Activated T-helper 9 cell treated with anti-CD3 and anti-CD28 coated beads, Interleukin-2, amount 50 U/mL, for 16 hours (primary cell): ENCODE results near the gene F12.

ENCODE experiments used
- DNase-seq: peaks from one replicate; pipeline ENCODE4 v3.0.0-alpha.2; 2020; ENCODE audit warnings: low read depth

Gene F12

DNA sequence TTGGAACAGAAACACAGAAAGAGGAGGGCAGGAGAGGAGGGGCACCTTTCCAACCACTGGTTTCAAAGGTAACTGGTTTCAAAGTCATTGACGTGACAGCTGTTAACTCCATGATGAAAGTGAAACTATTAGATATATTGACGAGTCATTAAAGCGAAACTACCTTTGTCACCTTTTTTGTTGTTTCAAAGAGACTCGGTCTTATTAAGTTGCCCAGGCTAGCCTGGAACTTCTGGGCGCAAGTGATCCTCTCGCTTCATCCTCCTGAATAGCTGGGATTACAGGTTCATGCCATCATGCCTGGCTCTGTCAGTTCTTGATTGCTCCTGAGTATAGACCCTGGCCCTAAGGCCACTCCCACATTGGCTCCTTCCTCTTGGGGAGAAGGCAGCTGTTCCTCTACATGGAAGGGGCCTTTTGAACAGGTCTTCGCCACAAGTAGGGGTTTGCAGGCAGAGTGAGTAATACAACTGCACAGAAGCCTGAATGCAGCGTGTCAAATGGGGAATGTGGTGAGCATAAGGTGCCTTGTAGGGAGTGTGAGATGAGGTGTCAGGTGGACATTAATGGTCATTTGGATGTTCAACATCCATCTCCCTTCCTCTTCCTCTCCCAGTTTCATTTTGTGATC lies 3.4 kb upstream of the F12 start:
- DNase-seq = no peak

DNA sequence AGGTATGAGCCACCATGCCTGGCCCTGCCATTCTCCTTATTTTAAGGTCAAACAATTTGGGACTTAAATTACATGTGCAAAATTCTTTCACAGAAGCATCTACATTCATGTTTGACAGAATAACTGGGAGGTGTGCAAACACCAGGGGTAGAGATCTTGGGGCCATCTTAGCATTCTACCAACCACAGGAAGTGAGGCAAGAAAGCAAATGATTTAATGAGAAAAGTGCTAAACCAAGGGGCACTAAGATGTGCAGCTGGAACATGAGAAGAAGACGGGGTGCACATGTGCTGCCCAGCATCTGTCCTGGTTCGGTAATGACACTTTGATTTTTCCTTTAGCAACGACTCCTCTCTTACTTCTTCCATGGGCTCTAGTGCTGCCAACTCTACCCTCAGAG lies 1.2 kb upstream of the F12 start:
- DNase-seq = no peak

DNA sequence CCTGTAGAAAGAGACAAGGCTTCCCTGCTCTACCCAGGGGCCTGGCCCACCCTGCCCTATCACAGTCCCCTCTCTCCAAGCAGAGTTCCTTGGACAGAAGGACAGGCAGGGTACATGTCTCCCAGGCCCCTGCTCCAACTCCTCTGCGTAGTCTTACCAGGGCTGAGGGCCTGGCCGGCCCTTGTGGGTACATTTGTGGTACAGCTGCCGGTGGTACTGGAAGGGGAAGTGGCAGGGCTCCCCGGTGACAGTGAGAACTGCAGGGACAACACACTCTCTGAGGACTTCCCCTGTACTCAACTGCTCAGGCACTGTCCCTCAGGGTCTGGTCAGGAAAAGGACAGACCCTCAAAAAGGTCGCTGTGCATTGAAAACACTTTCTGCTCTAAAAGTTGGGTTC lies 3.6 kb downstream of the F12 start:
- no peak for DNase-seq

DNA sequence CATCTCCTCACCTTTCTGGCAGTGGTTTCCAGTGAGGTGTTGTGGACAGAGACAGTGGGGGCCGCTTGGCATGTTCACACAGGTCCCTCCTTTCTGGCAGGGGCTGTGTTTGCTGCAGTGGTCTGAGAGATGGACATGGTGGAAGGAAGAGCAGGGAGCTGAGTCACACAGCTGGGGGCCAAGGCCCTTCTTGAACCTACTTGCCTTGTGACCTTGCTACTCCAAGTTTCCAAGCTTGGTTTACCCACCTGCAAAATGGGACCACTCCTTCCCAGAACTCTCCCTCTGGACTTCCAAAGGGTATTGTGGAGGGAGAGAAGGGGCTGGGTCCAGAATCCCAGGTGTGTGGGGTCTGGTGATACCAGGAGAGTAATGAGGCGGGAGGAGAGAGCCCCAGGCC lies 4.1 kb downstream of the F12 start:
- no peak for DNase-seq

DNA sequence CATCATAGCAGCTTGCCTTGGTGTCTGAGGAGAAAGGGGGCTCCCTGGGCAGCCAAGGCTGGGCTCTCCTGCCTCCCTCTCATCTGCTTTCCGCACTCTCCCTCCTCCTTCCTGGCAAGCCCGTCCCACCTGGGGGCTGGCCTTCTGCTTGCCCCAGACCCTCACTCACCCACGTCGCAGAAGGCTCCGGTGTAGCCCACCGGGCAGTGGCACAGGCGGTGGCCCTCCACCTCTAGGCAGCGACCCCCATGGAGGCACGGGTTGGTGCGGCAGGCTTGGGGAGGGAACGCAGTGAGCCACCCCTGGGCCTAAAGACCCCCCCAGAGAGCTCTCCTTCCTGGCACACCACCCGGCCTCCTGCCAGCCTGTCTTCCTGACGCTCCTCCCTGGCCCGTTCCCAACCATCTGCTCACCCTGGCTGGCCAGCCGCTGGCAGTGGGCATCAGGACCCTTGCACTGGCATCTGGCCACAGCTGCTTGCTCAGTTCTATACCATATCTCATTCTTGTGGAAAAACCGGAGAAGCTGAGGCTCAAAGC lies 4.7 kb downstream of the F12 start:
- no peak for DNase-seq

DNA sequence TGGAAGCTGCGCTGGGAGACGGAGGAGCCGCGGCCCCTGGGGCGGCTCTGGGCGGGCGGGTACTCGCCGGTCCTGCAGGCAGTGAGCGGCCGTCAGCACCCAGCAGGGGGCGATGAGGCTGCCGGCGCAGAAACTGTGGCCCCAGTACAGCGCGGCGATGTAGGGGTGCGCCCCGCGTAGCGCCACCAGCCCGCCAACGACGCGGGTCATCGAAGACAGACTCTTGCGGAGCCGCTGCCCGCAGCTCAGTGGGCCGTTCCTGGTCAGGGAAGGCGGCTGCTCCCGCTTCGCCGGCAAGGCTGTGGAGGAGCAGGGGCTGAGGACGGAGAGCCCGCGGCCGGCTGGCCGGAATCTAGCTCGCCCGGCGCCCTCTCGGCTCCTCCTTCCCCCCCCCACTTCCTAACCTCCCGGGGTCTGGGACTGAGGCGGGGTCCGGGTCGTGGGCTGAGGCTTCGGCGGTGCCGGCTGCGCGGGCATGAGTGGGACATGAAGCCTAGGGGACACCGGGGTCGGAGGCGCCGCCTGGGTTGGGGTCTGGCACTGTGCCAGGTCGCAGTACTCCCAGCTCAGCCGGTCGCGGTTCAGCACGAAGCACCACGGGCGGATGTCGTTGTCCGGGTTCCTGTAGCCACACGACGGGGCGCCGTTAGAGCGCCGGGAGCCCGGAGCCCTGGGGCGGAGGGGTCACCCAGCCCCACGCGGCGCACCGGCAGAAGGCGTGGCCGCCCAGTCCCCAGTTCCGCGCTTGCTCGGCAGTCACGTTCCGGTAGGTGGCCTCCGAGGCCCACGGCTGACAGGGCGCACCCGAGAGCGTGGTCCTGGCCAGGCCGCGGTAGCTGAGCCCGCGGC lies 5.3 kb downstream of the F12 start:
- DNase-seq = peak; percentile 77

DNA sequence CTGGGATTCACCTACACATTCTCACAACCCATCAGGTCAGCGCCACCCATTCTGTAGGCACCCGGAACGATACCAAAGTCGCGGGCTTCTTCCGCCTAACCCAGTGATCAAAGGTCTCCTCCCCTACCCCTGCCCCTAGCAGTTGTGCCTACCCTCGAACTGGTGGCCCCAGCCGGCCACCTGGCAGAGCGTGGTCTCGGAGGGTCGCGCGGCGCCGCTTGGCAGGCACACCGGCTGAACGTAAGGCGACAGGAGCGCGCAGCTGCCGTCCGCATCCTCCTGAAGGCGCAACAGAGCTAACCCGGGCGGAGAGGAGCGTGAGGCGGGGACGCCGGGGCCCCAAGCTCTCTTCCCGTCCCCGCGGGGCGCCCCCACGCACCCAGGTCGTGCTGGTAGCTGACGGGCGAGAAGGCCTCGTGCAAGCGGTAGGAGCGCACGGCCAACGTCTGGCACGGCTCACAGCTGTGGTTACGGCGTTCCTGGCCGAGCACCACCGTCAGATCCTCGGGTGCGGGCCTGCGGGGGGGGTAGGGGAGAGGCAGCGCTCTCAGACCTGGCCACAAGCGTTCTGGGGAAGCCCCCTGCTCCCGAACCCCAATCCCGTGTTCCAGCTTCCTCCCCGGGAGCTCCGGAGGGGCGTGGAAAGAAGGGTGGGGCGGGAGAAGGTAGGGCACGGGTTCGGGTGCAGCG lies 6.1 kb downstream of the F12 start:
- DNase-seq = peak; percentile 43

DNA sequence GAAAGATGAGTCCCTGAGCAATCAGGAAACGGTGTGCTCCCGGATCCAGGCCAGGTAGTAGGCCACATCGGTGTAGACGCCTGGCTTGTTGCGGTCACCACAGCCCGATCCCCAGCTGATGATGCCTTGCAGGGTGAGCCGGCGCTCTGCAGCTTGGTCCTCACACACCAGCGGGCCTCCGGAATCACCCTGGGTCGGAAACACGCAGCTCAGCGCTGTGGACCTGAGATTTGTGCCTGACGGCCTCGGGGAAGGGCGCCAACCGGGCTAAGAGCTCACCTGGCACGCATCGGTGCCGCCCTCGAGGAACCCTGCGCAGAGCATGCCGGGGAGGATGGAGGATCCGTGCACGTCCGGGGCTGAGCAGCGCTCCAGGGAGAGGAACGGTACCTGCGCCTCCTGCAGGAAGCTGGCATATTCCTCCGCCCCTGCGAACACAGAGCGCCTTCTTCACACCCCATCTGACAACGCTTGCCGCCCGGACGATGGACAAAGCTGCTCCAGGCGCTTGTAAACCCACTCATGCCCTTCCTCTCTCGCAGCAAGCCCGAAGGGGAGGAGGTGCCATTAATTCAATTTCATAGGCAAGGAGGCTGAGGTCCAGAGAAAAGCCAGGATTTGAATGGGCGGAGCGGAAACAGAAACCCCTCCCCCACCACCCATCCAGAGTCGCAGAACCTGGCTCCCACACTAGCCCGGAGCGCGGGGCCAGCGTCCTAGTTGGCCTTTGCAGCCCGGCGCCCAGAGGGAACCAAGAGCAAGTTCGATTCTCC lies 6.9 kb downstream of the F12 start:
- DNase-seq = peak; percentile 65

DNA sequence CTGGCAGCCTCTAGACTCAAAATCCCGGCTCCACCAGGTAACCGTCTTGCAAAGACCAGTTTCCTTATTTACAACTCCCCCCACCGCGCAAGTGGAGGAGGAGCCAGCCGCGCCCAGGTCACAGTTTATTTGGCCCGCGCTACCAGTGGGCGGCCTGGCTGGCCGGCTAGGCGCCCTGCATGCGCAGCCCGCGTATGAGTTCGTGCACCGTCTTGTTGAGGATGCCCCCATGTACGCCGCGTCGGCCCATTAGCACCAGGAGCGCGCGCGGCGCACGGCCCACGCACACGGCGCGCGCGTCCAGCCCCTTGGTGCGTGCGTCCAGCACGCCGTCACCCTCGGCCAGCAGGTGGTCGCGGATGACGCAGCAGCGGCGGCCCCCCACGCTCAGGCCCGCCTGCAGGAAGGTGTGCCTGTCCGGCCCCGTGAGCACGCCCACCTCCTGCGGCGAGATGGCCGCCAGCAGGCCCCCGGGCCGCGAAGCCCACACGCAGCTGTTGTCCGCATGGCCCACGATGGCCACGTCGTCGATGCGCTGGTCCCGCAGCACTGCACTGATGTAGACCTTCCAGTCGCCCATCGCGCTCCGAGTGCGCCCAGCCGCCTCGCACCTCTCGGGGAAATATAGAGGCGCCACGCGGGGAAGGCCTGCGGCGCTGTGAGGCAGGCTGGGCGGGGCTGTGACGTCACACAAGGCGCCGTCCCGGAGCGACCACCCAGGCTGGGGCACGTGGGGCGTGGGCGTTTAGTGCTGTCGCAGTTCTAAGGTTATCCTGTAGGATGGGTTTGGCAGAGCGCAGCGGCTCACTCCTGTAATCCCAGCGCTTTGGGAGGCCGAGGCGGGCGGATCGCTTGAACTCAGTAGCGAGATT lies 9.1 kb downstream of the F12 start, which contains the start of gene PFN3:
TSS of gene PFN3 (minus strand) at position 665 of the 872 bp plus-strand sequence. CDS start at position 580, 85 bp downstream.
- DNase-seq = no peak

DNA sequence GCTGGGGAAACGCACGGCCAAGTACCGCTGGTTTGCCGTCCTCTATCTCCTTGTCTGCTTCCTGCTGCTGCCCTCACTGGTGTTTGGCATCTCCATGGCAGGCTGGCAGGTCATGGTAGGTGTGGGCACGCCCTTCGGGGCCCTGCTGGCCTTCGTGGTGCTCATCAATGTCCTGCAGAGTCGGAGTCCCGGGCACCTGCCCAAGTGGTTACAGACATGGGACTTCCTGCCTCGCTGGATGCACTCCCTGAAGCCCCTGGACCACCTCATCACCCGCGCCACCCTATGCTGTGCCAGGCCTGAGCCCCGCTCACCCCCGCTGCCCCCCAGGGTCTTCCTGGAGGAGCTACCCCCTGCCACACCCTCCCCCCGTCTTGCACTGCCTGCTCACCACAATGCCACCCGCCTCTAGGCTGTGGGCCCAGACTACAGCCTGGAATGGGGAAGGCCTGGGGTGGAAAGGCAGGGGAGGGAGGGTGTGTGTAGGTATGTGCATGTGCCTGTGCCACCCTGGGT lies 11.4 kb downstream of the F12 start:
- DNase-seq = no peak

DNA sequence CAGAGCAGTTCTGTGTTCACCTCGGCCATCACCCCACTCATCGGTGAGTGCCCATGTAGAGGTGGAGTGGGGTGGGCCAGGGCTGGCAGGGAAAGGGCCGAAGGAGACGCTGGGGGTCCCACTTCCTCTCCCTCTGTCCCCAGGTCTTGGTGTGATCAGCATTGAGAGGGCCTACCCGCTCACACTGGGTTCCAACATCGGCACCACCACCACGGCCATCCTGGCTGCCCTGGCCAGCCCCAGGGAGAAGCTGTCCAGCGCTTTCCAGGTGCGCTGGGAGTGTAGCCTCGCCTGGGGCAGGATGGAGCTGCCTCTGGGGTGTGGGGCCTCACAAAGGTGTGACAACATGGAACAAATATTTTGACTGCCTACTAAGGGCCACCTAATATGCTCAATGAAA lies 12.6 kb downstream of the F12 start:
- DNase-seq = no peak

DNA sequence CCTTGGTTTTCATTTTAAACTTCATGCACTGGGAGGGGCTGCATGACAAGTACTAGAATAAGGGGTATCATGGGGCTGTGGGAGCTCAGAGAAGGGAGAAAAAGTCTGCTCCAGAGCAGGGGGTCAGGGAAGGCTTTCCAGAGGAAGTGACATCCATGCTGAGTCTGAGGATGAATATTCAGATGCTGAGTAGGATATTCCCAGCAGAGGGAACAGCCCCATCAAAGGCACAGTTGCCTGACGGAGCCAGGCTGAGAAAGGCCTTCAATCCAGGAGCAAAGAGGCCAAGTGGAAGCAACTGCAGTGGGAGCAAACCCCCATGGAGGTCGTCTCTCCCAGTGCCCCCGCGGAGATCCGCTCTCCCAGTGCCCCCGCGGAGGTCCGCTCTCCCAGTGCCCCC lies 13.3 kb downstream of the F12 start:
- DNase-seq = no peak

DNA sequence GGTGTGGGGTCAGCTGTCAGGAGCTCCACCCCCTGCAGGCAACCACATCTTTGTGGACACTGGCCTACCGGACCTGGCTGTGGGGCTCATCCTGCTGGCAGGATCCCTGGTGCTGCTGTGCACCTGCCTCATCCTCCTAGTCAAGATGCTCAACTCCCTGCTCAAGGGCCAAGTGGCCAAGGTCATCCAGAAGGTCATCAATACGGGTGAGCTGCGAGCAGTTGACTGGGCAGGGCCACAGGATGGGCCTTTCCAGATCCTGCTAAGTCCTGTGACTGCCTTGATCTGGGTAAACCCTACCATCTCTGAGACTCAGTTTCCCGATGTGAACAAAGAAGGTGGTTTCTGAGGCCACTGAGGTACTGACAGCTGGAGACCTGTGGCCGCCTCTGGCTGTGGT lies 15.4 kb downstream of the F12 start:
- DNase-seq = no peak

DNA sequence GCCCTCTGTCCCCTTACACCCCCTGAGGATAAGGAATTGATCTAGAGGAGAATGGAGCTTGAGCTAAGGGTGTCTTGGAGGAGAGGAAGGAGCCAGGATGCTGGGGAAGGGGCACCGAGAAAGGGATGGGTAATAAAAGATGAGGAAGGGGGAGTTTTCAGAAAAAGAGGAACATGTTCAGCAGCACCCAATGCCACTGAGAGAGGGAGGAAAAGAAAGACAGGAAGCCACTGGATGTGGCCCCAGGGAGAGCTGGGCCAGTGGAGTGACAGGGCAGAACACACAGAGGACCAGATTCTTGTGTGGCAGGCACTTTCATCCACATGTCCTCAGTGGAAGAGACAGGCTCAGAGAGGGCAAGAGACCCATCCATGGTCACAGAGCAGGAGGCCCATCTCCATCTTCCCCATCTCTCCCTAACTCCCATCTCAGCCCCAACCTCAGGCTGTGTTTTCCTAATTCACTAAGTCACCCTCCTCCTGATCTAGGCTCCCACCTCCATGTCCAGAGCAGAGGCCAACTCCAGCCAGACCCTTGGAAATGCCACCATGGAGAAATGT lies 16.1 kb downstream of the F12 start:
- no peak for DNase-seq

DNA sequence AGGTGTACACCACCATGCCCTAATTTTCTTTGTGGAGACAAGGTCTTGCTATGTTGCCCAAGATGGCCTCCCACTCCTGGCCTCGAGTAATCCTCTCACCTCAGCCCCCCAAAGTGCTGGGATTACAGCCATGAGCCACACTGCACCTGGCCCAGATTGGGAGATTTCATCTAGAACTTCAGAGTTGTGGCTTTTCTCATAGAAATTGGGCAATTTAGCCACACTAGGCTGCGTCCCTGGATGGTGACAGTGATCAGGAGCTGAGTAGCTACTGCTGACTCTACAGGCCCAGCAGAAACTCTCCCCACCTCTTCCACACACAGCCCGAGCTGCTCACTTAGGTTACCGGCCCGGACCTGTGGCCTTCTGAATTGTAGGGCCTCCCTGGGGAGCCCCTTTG lies 16.6 kb downstream of the F12 start:
- no peak for DNase-seq

DNA sequence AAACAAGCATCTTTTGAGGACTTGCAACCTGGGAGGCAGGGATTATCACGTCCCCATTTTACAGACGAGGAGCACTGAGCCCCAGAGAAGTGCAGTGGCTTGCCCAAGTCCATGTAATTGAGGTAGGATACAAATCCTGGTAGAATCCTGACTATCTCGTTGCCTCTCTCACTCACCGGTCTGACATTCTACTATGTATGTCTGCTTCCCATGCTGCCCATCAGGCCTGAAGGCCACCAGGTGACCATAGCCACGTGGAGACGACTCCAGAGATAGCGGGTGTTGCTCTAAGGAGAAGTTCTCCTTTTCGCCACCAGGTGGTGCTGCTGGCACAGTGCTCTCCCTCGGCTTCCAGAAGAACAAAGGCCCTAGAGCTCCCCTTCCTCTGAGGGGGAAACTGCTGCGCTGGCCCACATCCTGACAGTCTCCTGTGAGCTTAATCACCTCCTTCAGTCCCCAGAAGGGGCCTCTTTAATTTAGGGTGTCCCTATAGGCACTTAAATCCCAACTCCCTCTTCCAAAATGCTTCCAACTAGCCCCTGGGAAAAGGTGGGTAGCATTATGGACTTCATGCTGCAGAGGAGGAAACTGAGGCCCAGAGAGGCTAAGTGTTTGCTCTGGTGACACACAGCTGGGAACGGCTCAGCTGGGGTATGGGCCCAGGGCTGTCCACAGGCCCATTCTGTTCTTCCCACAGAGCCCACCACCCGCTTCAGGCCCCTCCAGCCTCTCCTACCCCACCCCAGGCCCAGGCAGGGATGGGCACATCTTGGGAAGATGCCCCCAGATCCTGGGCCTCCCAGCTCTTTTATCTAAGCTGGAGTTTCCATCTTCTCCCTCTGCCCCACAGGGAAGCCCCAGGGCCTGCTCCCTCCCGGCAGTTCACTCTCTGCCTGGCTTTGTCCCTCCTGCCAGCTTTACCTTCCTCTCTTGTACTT lies 18.7 kb downstream of the F12 start:
- DNase-seq = peak; percentile 76

DNA sequence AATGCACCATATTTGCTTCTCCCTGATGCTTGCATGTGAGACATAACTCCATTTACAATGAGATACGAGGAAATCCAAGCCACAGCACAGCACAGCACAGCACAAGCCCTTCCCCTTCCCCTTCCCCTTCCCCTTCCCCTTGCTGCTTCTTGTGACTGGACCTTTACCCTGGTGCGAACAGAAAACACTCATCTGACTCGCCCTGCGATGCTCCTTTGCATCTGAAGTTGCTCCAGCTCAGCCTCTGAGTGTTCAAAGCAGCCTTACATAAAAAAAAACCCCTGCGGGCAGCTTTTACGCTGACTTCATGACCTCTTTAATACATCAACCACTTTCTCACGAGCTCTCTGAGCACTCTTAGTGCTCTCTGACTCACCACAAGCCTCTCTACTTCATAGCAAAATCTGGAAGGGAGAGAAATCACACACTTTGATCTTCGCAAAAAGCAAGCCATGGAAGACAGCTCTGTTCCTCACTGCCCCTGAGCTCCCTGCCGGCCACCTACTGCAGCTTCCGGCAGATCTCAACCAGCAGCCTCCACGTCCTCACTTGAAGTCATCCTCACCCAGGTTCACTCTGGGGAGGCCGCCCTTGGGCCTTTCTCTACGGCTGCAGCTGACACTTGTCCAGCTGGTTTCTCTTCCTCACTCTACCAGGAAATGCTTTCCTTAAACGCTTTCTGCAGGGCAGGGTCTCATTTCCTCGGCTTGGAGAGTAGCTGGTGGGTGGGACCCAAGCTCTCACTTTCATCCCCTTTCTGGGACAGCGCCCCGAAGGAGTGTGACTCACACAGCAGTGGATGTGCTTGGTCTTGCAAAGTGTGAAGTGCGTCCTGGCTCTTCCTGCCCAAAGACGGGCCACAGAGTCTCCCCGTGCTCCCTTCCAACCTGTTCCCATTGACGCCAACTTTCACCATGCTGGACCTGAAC lies 19.9 kb downstream of the F12 start:
- peak; percentile 48 for DNase-seq

DNA sequence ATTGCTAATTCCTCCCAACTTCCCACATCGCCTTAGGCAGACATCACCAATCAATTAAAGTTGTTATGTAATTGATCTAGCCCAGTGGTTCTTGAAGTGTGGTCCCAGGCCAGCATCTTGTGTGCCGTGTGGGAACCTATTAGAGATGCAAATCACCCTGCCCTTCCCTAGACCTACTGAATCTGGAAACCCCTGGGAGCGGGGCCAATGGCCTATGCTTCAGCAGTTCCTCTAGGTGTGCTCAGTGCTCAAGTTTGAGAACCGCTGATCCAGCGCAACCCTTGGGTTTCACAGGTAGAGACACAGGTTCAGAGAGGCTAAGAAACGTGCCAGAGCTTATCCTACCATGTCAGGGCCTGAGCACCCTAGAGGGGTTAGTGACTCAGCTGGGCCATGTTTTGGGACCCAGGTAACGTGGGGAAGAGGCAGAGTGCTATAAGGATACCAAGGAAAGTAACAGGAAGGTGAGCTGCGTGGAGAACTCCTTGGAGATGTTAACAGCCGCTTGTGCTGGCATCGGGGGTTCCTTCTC lies 20.8 kb downstream of the F12 start:
- DNase-seq = no peak
